ENCODE measurements around the gene PNMA8B. TPM values are rescaled to one million over a fixed set of nuclear protein-coding genes. Genes with fewer than 3 reads are reported as not detected.

The PNMA8B gene
- total RNA-seq, 2 donors from 2014 or later: 0.27 to 0.29 TPM

- H3K36me3 ChIP-seq: no peaks in the 10 kb centered on the region
- no peaks in the 10 kb centered on the region for H3K9me3 ChIP-seq
- no peak for DNase-seq
- TF ChIP-seq, protein P1, sequence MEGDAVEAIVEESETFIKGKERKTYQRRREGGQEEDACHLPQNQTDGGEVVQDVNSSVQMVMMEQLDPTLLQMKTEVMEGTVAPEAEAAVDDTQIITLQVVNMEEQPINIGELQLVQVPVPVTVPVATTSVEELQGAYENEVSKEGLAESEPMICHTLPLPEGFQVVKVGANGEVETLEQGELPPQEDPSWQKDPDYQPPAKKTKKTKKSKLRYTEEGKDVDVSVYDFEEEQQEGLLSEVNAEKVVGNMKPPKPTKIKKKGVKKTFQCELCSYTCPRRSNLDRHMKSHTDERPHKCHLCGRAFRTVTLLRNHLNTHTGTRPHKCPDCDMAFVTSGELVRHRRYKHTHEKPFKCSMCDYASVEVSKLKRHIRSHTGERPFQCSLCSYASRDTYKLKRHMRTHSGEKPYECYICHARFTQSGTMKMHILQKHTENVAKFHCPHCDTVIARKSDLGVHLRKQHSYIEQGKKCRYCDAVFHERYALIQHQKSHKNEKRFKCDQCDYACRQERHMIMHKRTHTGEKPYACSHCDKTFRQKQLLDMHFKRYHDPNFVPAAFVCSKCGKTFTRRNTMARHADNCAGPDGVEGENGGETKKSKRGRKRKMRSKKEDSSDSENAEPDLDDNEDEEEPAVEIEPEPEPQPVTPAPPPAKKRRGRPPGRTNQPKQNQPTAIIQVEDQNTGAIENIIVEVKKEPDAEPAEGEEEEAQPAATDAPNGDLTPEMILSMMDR (IDR thresholded peaks at IDR 0.05): no peak
- H3K4me3 ChIP-seq: no peak overlapping the region
- H3K27me3 ChIP-seq: no peaks in the 10 kb centered on the region
- H3K27ac ChIP-seq: no peak overlapping the region
- intact Hi-C loops (cut with DNase I): no loop called here
- H3K9ac ChIP-seq (ENCODE audit: low read depth in 2 of 2, low read length in 2 of 2): no peak overlapping the region
- no peaks in the 10 kb centered on the region for H3K4me1 ChIP-seq
Measured at GRCh38 chr19:46450737-46451136, 44.9 kb downstream of the PNMA8B start.

DNA sequence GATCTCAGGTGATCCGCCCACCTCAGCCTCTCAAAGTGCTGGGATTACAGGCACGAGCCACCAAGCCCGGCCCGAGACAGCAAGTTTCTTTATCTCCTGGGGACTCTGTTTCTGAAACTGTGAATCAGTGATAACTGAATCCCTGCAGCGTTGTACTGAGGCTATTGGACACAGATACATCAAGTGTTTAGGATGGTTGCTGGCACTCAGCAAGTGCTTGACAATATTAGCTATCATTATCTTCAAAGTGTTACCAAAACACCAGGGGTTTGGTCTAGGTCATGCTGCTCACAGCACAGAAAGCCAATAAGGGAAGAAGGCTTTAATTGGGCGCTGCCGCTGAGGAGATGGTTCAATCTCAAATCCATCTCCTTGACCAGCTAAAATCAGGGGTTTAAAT is 46.4 kb downstream of the PNMA8B start:
- Histone ChIP-seq H3K4me3 (no peak overlapping the region), H3K9ac (ENCODE audit: low read depth in 2 of 2, low read length in 2 of 2) (no peak overlapping the region), H3K36me3 (no peaks in the 10 kb centered on the region), H3K4me1 (no peaks in the 10 kb centered on the region), H3K27ac (no peak overlapping the region), H3K9me3 (no peaks in the 10 kb centered on the region), H3K27me3 (no peaks in the 10 kb centered on the region)
- TF ChIP-seq, protein P1 (IDR thresholded peaks at IDR 0.05): no peak
- no peak for DNase-seq
- intact Hi-C loops (cut with DNase I): no loop called here

DNA sequence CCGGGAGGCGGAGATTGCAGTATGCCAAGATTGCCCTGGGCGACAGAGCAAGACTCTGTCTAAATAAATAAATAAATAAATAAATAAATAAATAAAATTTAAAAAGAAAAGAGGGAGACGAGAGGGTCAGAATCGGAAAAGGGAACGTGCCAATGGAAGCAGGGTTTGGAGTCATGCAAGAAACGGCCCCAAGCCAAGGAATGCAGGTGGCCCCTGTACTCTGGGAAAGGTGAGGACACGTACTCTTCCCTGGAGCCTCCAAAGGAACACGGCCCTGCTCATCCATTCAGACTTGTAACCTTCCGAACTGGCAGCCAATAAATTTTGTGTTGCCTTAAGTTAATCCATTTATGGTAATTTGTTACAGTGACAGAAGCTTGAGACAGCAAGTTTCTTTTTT is 47.1 kb downstream of the PNMA8B start:
- Histone ChIP-seq H3K36me3 (no peaks in the 10 kb centered on the region), H3K27ac (no peak overlapping the region), H3K9ac (ENCODE audit: low read depth in 2 of 2, low read length in 2 of 2) (no peak overlapping the region), H3K4me3 (no peak overlapping the region), H3K27me3 (no peaks in the 10 kb centered on the region), H3K4me1 (no peaks in the 10 kb centered on the region), H3K9me3 (no peaks in the 10 kb centered on the region)
- intact Hi-C loops (cut with DNase I): no loop called here
- no peak for DNase-seq
- TF ChIP-seq, protein P1 (IDR thresholded peaks at IDR 0.05): no peak

DNA sequence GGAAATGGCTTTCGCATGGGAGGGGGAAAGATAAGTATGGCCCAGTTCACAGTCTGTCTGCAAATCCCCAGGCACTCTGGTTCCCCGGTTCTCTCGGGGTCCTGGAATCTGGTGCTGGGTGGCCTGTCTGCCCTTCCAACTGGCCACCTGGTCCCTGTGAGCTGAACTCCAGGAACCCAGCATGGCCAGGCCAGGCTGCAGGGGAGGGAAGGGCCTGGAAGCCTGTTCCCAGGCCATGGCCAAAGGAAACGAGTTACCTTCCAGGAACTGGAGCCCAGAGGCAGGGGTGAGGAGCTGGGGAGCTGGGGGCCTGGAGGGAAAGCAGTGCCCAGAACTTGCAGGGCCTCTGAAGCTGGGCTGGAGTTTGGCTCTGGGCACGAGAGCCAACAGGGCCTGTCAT is 47.8 kb downstream of the PNMA8B start:
- no peaks in the 10 kb centered on the region for H3K36me3 ChIP-seq
- no peak for DNase-seq
- no peak overlapping the region for H3K9ac ChIP-seq (ENCODE audit: low read depth in 2 of 2, low read length in 2 of 2)
- H3K27ac ChIP-seq: no peak overlapping the region
- no peak overlapping the region for H3K4me3 ChIP-seq
- intact Hi-C loops (cut with DNase I): no loop called here
- TF ChIP-seq, protein P1 (IDR thresholded peaks at IDR 0.05): no peak
- H3K9me3 ChIP-seq: no peaks in the 10 kb centered on the region
- H3K4me1 ChIP-seq: no peaks in the 10 kb centered on the region
- H3K27me3 ChIP-seq: no peaks in the 10 kb centered on the region

DNA sequence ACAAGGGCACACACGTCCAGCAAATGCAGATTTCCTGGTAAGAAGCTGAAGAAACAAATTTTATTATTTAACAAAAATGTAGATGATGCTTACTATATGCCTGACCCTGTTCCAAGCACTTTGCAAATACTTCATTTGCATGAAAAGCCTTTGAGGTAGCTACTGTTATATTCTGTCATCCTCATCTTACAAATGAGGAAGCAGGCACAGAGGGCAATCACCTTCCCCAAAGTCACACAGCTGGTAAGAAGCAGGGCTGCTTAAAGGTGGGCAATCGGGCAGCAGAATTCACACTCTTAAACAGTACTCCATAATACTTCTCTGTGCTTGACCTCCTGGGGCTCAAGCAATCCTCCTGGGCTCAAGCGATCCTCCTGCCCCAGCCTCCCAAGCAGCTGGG is 48.7 kb downstream of the PNMA8B start:
- Histone ChIP-seq H3K9me3 (no peaks in the 10 kb centered on the region), H3K4me3 (no peak overlapping the region), H3K9ac (ENCODE audit: low read depth in 2 of 2, low read length in 2 of 2) (no peak overlapping the region), H3K27me3 (no peaks in the 10 kb centered on the region), H3K36me3 (no peaks in the 10 kb centered on the region), H3K27ac (no peak overlapping the region), H3K4me1 (no peaks in the 10 kb centered on the region)
- DNase-seq: no peak
- TF ChIP-seq, protein P1 (IDR thresholded peaks at IDR 0.05): no peak
- intact Hi-C loops (cut with DNase I): no loop called here

GRCh38 chr19:46446021-46446420 is 49.6 kb downstream of the PNMA8B start:
- Histone ChIP-seq H3K4me1 (no peaks in the 10 kb centered on the region), H3K4me3 (no peak overlapping the region), H3K27ac (no peak overlapping the region), H3K9ac (ENCODE audit: low read depth in 2 of 2, low read length in 2 of 2) (no peak overlapping the region), H3K36me3 (no peaks in the 10 kb centered on the region), H3K27me3 (no peaks in the 10 kb centered on the region), H3K9me3 (no peaks in the 10 kb centered on the region)
- intact Hi-C loops (cut with DNase I): no loop called here
- TF ChIP-seq, protein P1 (IDR thresholded peaks at IDR 0.05): no peak
- DNase-seq: no peak

Data from colonic mucosa (tissue), 4 donors.